RWPE2 (cell line): ENCODE data around the gene CCDC12.

Source experiments
- ATAC-seq: fragments of 200-7000 bp; cut with Tn5 transposase; 3 replicates; pipeline ENCODE4 v1.9.1; 2021; ENCODE audit warnings: low read depth
- DNase-seq: peaks from one replicate; pipeline ENCODE4 v3.0.0-alpha.2; 2020; ENCODE audit warnings: low spot score
- H3K27ac ChIP-seq: fragments of 450-650 bp; 2 replicates; pipeline ENCODE4 v1.5.1; 2017; ENCODE audit warnings: mild to moderate bottlenecking; ENCODE audit not compliant: poor library complexity, severe bottlenecking
- H3K27me3 ChIP-seq: fragments of 250-450 bp; sonication (Bioruptor Pico); 2 replicates; pipeline ENCODE4 v1.5.1; 2021; ENCODE audit warnings: mild to moderate bottlenecking, moderate library complexity; ENCODE audit not compliant: insufficient read depth, poor library complexity, severe bottlenecking
- H3K36me3 ChIP-seq: fragments of 250-450 bp; sonication (Bioruptor Pico); 2 replicates; pipeline ENCODE4 v1.5.1; 2020; ENCODE audit warnings: low read depth, mild to moderate bottlenecking, moderate library complexity
- H3K4me1 ChIP-seq: fragments of 250-450 bp; sonication (Bioruptor Pico); 2 replicates; pipeline ENCODE4 v1.5.1; 2021; ENCODE audit warnings: mild to moderate bottlenecking, moderate library complexity; ENCODE audit not compliant: insufficient read depth, poor library complexity, severe bottlenecking
- H3K4me3 ChIP-seq: fragments of 250-450 bp; sonication (Bioruptor Pico); 2 replicates; pipeline ENCODE4 v1.5.1; 2021; ENCODE audit warnings: mild to moderate bottlenecking, moderate library complexity; ENCODE audit not compliant: severe bottlenecking
- H3K9me3 ChIP-seq: fragments of 250-450 bp; sonication (Bioruptor Pico); 2 replicates; pipeline ENCODE4 v1.5.1; 2021; ENCODE audit warnings: mild to moderate bottlenecking, moderate library complexity; ENCODE audit not compliant: severe bottlenecking
- CTCF ChIP-seq: fragments of 450-650 bp; IDR thresholded peaks from one replicate; pipeline ENCODE4 v1.5.1; 2017; ENCODE audit warnings: mild to moderate bottlenecking, moderate library complexity; ENCODE audit not compliant: poor library complexity, severe bottlenecking

Gene CCDC12

GRCh38 chr3:46901061-46901460, 75.5 kb downstream of the CCDC12 start:
- Histone ChIP-seq H3K4me1 (no peaks in the 10 kb centered on the region), H3K9me3 (no peaks in the 10 kb centered on the region), H3K27ac (no peak overlapping the region), H3K4me3 (no peak overlapping the region), H3K27me3 (no peaks in the 10 kb centered on the region), H3K36me3 (no peaks in the 10 kb centered on the region)
- DNase-seq (no peak), ATAC-seq (no peak)
- TF ChIP-seq CTCF, result no peak

GRCh38 chr3:46900356-46900755, 76.2 kb downstream of the CCDC12 start:
- Histone ChIP-seq H3K9me3 (no peaks in the 10 kb centered on the region), H3K36me3 (no peaks in the 10 kb centered on the region), H3K27ac (no peak overlapping the region), H3K4me1 (no peaks in the 10 kb centered on the region), H3K4me3 (no peak overlapping the region), H3K27me3 (no peaks in the 10 kb centered on the region)
- DNase-seq, result no peak
- TF ChIP-seq CTCF, result no peak
- no peak for ATAC-seq

GRCh38 chr3:46900007-46900292, 76.6 kb downstream of the CCDC12 start:
- H3K27ac ChIP-seq, result no peak overlapping the region
- no peaks in the 10 kb centered on the region for H3K27me3 ChIP-seq
- H3K4me1 ChIP-seq, result no peaks in the 10 kb centered on the region
- H3K36me3 ChIP-seq, result no peaks in the 10 kb centered on the region
- no peak for TF ChIP-seq CTCF
- ATAC-seq (no peak), DNase-seq (no peak)
- no peaks in the 10 kb centered on the region for H3K9me3 ChIP-seq
- H3K4me3 ChIP-seq, result no peak overlapping the region

- H3K36me3 ChIP-seq, result no peaks in the 10 kb centered on the region
- no peak overlapping the region for H3K27ac ChIP-seq
- no peak for TF ChIP-seq CTCF
- no peak for ATAC-seq
- H3K4me1 ChIP-seq, result no peaks in the 10 kb centered on the region
- no peak overlapping the region for H3K4me3 ChIP-seq
- DNase-seq, result peak; percentile 51
- H3K27me3 ChIP-seq, result no peaks in the 10 kb centered on the region
- H3K9me3 ChIP-seq, result no peaks in the 10 kb centered on the region
Observed at GRCh38 chr3:46899151-46900006, 77.2 kb downstream of the CCDC12 start.
